ENCODE data around the gene KRT20. TPM values are rescaled to one million over a fixed set of nuclear protein-coding genes. Genes with fewer than 3 reads are reported as not detected.

Gene KRT20
- total RNA-seq, 1 donor from 2014 or later = not detected

GRCh38 chr17:40914075-40914855 lies 29.2 kb upstream of the KRT20 start:
- Histone ChIP-seq H3K9ac (ENCODE audit: low read length) (peak overlapping the region; percentile 67), H3K4me3 (ENCODE audit: insufficient read depth, low read depth, low read length) (no peak overlapping the region), H3K27me3 (ENCODE audit: insufficient read depth, low read length) (no peaks in the 10 kb centered on the region), H3K36me3 (ENCODE audit: insufficient read depth, low read length) (no peaks in the 10 kb centered on the region), H2AFZ (ENCODE audit: low read depth, low read length) (no peak overlapping the region), H3K79me2 (ENCODE audit: insufficient read depth, low read length) (no peaks in the 10 kb centered on the region), H3K4me2 (ENCODE audit: low read length) (no peak overlapping the region), H3K27ac (ENCODE audit: low read depth, low read length) (peak overlapping the region; percentile 98), H4K20me1 (ENCODE audit: insufficient read depth, low read length) (no peaks in the 10 kb centered on the region), H3K9me3 (ENCODE audit: insufficient read depth, low read depth, low read length) (no peaks in the 10 kb centered on the region), H3K4me1 (ENCODE audit: insufficient read depth, low read length) (peaks cover 32% of the 10 kb centered on the region)
- Mint-ChIP-seq H3K4me3 (ENCODE audit: unreplicated experiment) (no peak overlapping the region), H3K27ac (ENCODE audit: unreplicated experiment) (peak overlapping the region; percentile 100), H3K36me3 (ENCODE audit: low read depth, unreplicated experiment) (no peaks in the 10 kb centered on the region), H3K27me3 (ENCODE audit: low read depth, unreplicated experiment) (no peaks in the 10 kb centered on the region), H3K4me1 (ENCODE audit: low read depth, unreplicated experiment) (peaks cover 27% of the 10 kb centered on the region), H3K9me3 (ENCODE audit: unreplicated experiment) (no peaks in the 10 kb centered on the region)
- DNase-seq (ENCODE audit: low read depth) = no peak
- FAIRE-seq = no peak
- TF ChIP-seq EZH2 (IDR thresholded peaks at IDR 0.05; ENCODE audit: insufficient read depth, low read length) (no peak), CTCF (IDR thresholded peaks at IDR 0.05; ENCODE audit: insufficient read depth, low read depth, low read length) (no peak)

- H3K4me1 ChIP-seq (ENCODE audit: insufficient read depth, low read length) = peaks cover 37% of the 10 kb centered on the region
- DNase-seq (ENCODE audit: low read depth) (no peak), FAIRE-seq (no peak)
- no peaks in the 10 kb centered on the region for H3K27me3 ChIP-seq (ENCODE audit: insufficient read depth, low read length)
- Mint-ChIP-seq H3K27ac (ENCODE audit: unreplicated experiment) (no peak overlapping the region), H3K27me3 (ENCODE audit: low read depth, unreplicated experiment) (no peaks in the 10 kb centered on the region), H3K4me3 (ENCODE audit: unreplicated experiment) (no peak overlapping the region), H3K4me1 (ENCODE audit: low read depth, unreplicated experiment) (peaks cover 31% of the 10 kb centered on the region), H3K36me3 (ENCODE audit: low read depth, unreplicated experiment) (no peaks in the 10 kb centered on the region), H3K9me3 (ENCODE audit: unreplicated experiment) (no peaks in the 10 kb centered on the region)
- H3K9me3 ChIP-seq (ENCODE audit: insufficient read depth, low read depth, low read length) = no peaks in the 10 kb centered on the region
- no peak overlapping the region for H2AFZ ChIP-seq (ENCODE audit: low read depth, low read length)
- no peaks in the 10 kb centered on the region for H4K20me1 ChIP-seq (ENCODE audit: insufficient read depth, low read length)
- H3K4me3 ChIP-seq (ENCODE audit: insufficient read depth, low read depth, low read length) = no peak overlapping the region
- no peak overlapping the region for H3K4me2 ChIP-seq (ENCODE audit: low read length)
- no peaks in the 10 kb centered on the region for H3K79me2 ChIP-seq (ENCODE audit: insufficient read depth, low read length)
- H3K9ac ChIP-seq (ENCODE audit: low read length) = no peak overlapping the region
- H3K27ac ChIP-seq (ENCODE audit: low read depth, low read length) = peak overlapping the region; percentile 33
- no peaks in the 10 kb centered on the region for H3K36me3 ChIP-seq (ENCODE audit: insufficient read depth, low read length)
- TF ChIP-seq CTCF (IDR thresholded peaks at IDR 0.05; ENCODE audit: insufficient read depth, low read depth, low read length) (no peak), EZH2 (IDR thresholded peaks at IDR 0.05; ENCODE audit: insufficient read depth, low read length) (no peak)
Measured at GRCh38 chr17:40912486-40913210, 27.6 kb upstream of the KRT20 start.

All from astrocyte (in vitro differentiated cells and primary cell).